Activated T-cell treated with anti-CD3 and anti-CD28 coated beads, Interleukin-2, amount 50 U/mL, for 24 hours (primary cell): ENCODE measurements around the gene ROBO3.
A peak's percentile ranks its signal among the peaks of the same experiment; 100 is the strongest.

Experiments used
- DNase-seq: peaks from one replicate; pipeline ENCODE4 v3.0.0-alpha.2; 2020
- H3K27ac Mint-ChIP-seq: 2 replicates; pipeline ENCODE4 v1.8.0; 2020; ENCODE audit warnings: mild to moderate bottlenecking, mixed read lengths
- H3K27me3 Mint-ChIP-seq: 2 replicates; pipeline ENCODE4 v1.8.0; 2020; ENCODE audit warnings: mixed read lengths
- H3K36me3 Mint-ChIP-seq: 2 replicates; pipeline ENCODE4 v1.8.0; 2020; ENCODE audit warnings: low read depth, mixed read lengths
- H3K4me1 Mint-ChIP-seq: 2 replicates; pipeline ENCODE4 v1.8.0; 2020; ENCODE audit warnings: low read depth, mixed read lengths
- H3K4me3 Mint-ChIP-seq: 2 replicates; pipeline ENCODE4 v1.8.0; 2020; ENCODE audit warnings: mild to moderate bottlenecking, moderate library complexity, mixed read lengths
- H3K9me3 Mint-ChIP-seq: 2 replicates; pipeline ENCODE4 v1.8.0; 2020; ENCODE audit warnings: mixed read lengths

ROBO3 gene

GRCh38 chr11:124864892-124865180, 396 bp upstream of the ROBO3 start:
- DNase-seq: no peak
- peaks cover 50% of the 10 kb centered on the region for H3K4me1 Mint-ChIP-seq
- peaks cover 95% of the 10 kb centered on the region for H3K27me3 Mint-ChIP-seq
- no peaks in the 10 kb centered on the region for H3K36me3 Mint-ChIP-seq
- no peak overlapping the region for H3K27ac Mint-ChIP-seq
- no peak overlapping the region for H3K4me3 Mint-ChIP-seq
- no peaks in the 10 kb centered on the region for H3K9me3 Mint-ChIP-seq

GRCh38 chr11:124865902-124866851, 945 bp downstream of the ROBO3 start:
- Mint-ChIP-seq H3K4me3 (peak overlapping the region; percentile 37), H3K27me3 (peaks cover 98% of the 10 kb centered on the region), H3K27ac (no peak overlapping the region), H3K9me3 (no peaks in the 10 kb centered on the region), H3K4me1 (peaks cover 50% of the 10 kb centered on the region), H3K36me3 (no peaks in the 10 kb centered on the region)
- DNase-seq: peak; percentile 73

GRCh38 chr11:124867700-124868099, 2.5 kb downstream of the ROBO3 start:
- H3K36me3 Mint-ChIP-seq: no peaks in the 10 kb centered on the region
- DNase-seq: peak; percentile 42
- peaks cover 99% of the 10 kb centered on the region for H3K27me3 Mint-ChIP-seq
- no peak overlapping the region for H3K27ac Mint-ChIP-seq
- H3K4me3 Mint-ChIP-seq: no peak overlapping the region
- no peaks in the 10 kb centered on the region for H3K9me3 Mint-ChIP-seq
- peaks cover 50% of the 10 kb centered on the region for H3K4me1 Mint-ChIP-seq

- no peaks in the 10 kb centered on the region for H3K9me3 Mint-ChIP-seq
- peaks cover 99% of the 10 kb centered on the region for H3K27me3 Mint-ChIP-seq
- peak; percentile 42 for DNase-seq
- H3K4me3 Mint-ChIP-seq: peak overlapping the region; percentile 39
- no peaks in the 10 kb centered on the region for H3K36me3 Mint-ChIP-seq
- H3K27ac Mint-ChIP-seq: no peak overlapping the region
- H3K4me1 Mint-ChIP-seq: peaks cover 41% of the 10 kb centered on the region
These were observed 3.4 kb downstream of the ROBO3 start for GRCh38 chr11:124868331-124869274.

- Mint-ChIP-seq H3K4me3 (peak overlapping the region; percentile 39), H3K27ac (no peak overlapping the region), H3K9me3 (no peaks in the 10 kb centered on the region), H3K4me1 (peaks cover 38% of the 10 kb centered on the region), H3K36me3 (no peaks in the 10 kb centered on the region), H3K27me3 (peaks cover 99% of the 10 kb centered on the region)
- no peak for DNase-seq
These were observed 4.1 kb downstream of the ROBO3 start for GRCh38 chr11:124869331-124869730.

- no peak for DNase-seq
- H3K27me3 Mint-ChIP-seq: peaks cover 99% of the 10 kb centered on the region
- no peaks in the 10 kb centered on the region for H3K36me3 Mint-ChIP-seq
- H3K4me1 Mint-ChIP-seq: peaks cover 35% of the 10 kb centered on the region
- H3K27ac Mint-ChIP-seq: no peak overlapping the region
- no peaks in the 10 kb centered on the region for H3K9me3 Mint-ChIP-seq
- no peak overlapping the region for H3K4me3 Mint-ChIP-seq
These were observed 4.7 kb downstream of the ROBO3 start for GRCh38 chr11:124869856-124870387.

- peaks cover 98% of the 10 kb centered on the region for H3K27me3 Mint-ChIP-seq
These were observed 5.2 kb downstream of the ROBO3 start for GRCh38 chr11:124870430-124870829.

GRCh38 chr11:124872280-124872679, 7.0 kb downstream of the ROBO3 start:
- H3K27ac Mint-ChIP-seq: no peak overlapping the region
- no peaks in the 10 kb centered on the region for H3K9me3 Mint-ChIP-seq
- peaks cover 86% of the 10 kb centered on the region for H3K27me3 Mint-ChIP-seq
- no peaks in the 10 kb centered on the region for H3K36me3 Mint-ChIP-seq
- peaks cover 34% of the 10 kb centered on the region for H3K4me1 Mint-ChIP-seq
- no peak for DNase-seq
- no peak overlapping the region for H3K4me3 Mint-ChIP-seq

More at GRCh38 chr11:124870430-124870829, 5.2 kb downstream of the ROBO3 start:
- Mint-ChIP-seq H3K9me3 (no peaks in the 10 kb centered on the region), H3K4me3 (no peak overlapping the region), H3K27ac (no peak overlapping the region), H3K36me3 (no peaks in the 10 kb centered on the region), H3K4me1 (peaks cover 33% of the 10 kb centered on the region)
- DNase-seq: no peak

- H3K4me3 Mint-ChIP-seq: no peak overlapping the region
- no peaks in the 10 kb centered on the region for H3K36me3 Mint-ChIP-seq
- H3K27ac Mint-ChIP-seq: no peak overlapping the region
- peaks cover 81% of the 10 kb centered on the region for H3K27me3 Mint-ChIP-seq
- peaks cover 36% of the 10 kb centered on the region for H3K4me1 Mint-ChIP-seq
- no peaks in the 10 kb centered on the region for H3K9me3 Mint-ChIP-seq
- no peak for DNase-seq
These were observed 7.5 kb downstream of the ROBO3 start for GRCh38 chr11:124872741-124873140.

- Mint-ChIP-seq H3K4me1 (peaks cover 27% of the 10 kb centered on the region), H3K27ac (no peak overlapping the region), H3K4me3 (no peak overlapping the region), H3K36me3 (no peaks in the 10 kb centered on the region), H3K9me3 (no peaks in the 10 kb centered on the region), H3K27me3 (peaks cover 69% of the 10 kb centered on the region)
- no peak for DNase-seq
These were observed 8.7 kb downstream of the ROBO3 start for GRCh38 chr11:124873951-124874350.

- Mint-ChIP-seq H3K27ac (no peak overlapping the region), H3K4me1 (peaks cover 22% of the 10 kb centered on the region), H3K9me3 (no peaks in the 10 kb centered on the region), H3K4me3 (no peak overlapping the region), H3K27me3 (peaks cover 61% of the 10 kb centered on the region), H3K36me3 (no peaks in the 10 kb centered on the region)
- no peak for DNase-seq
These were observed 9.5 kb downstream of the ROBO3 start for GRCh38 chr11:124874571-124875255.

GRCh38 chr11:124875401-124875800, 10.2 kb downstream of the ROBO3 start:
- DNase-seq: no peak
- H3K27ac Mint-ChIP-seq: no peak overlapping the region
- H3K9me3 Mint-ChIP-seq: no peaks in the 10 kb centered on the region
- H3K36me3 Mint-ChIP-seq: no peaks in the 10 kb centered on the region
- peaks cover 25% of the 10 kb centered on the region for H3K4me1 Mint-ChIP-seq
- peak overlapping the region; percentile 27 for H3K4me3 Mint-ChIP-seq
- H3K27me3 Mint-ChIP-seq: peaks cover 54% of the 10 kb centered on the region

- Mint-ChIP-seq H3K27me3 (peaks cover 47% of the 10 kb centered on the region), H3K4me3 (peak overlapping the region; percentile 77), H3K36me3 (no peaks in the 10 kb centered on the region), H3K9me3 (no peaks in the 10 kb centered on the region), H3K4me1 (peaks cover 25% of the 10 kb centered on the region), H3K27ac (peak overlapping the region; percentile 84)
- peak; percentile 91 for DNase-seq
These were observed 10.9 kb downstream of the ROBO3 start for GRCh38 chr11:124875943-124876817.
